DOHH2 (cell line): Measurements from ENCODE around the gene MAP4K1.

Source experiments
- H3F3A ChIP-seq: fragments of 200-600 bp; sonication (generic), shearing (Covaris generic); 2 replicates; pipeline ENCODE4 v1.6.0; 2016; ENCODE audit warnings: antibody characterized with exemption, mild to moderate bottlenecking; ENCODE audit not compliant: control insufficient read depth, insufficient read depth
- H3K27ac ChIP-seq: fragments of 200-600 bp; sonication (generic); 2 replicates; pipeline ENCODE4 v1.5.1; 2014; ENCODE audit warnings: low read depth, mild to moderate bottlenecking, low read length, moderate library complexity
- H3K27me3 ChIP-seq: fragments of 200-600 bp; sonication (generic); 2 replicates; pipeline ENCODE4 v1.6.1; 2014; ENCODE audit warnings: mild to moderate bottlenecking, low read length, mixed read lengths; ENCODE audit not compliant: control insufficient read depth
- H3K36me3 ChIP-seq: fragments of 200-600 bp; sonication (generic); 2 replicates; pipeline ENCODE4 v1.6.1; 2014; ENCODE audit warnings: mild to moderate bottlenecking, low read length, moderate library complexity, mixed read lengths; ENCODE audit not compliant: control insufficient read depth
- H3K4me1 ChIP-seq: fragments of 200-600 bp; sonication (generic); 2 replicates; pipeline ENCODE4 v1.6.1; 2014; ENCODE audit warnings: mild to moderate bottlenecking, low read length, mixed read lengths; ENCODE audit not compliant: control insufficient read depth
- H3K4me2 ChIP-seq: fragments of 200-600 bp; sonication (generic); 2 replicates; pipeline ENCODE4 v1.6.0; 2014; ENCODE audit warnings: mild to moderate bottlenecking, low read length, moderate library complexity
- H3K4me3 ChIP-seq: fragments of 200-600 bp; sonication (generic); 2 replicates; pipeline ENCODE4 v1.5.1; 2014; ENCODE audit warnings: mild to moderate bottlenecking, low read length, mixed read lengths
- H3K79me2 ChIP-seq: fragments of 200-600 bp; sonication (generic); 2 replicates; pipeline ENCODE4 v1.6.1; 2014; ENCODE audit warnings: mild to moderate bottlenecking, low read length, mixed read lengths; ENCODE audit not compliant: control insufficient read depth
- H3K9me2 ChIP-seq: fragments of 200-600 bp; sonication (generic); replicated peaks from 2 replicates; pipeline ENCODE4 v1.6.1; 2014; ENCODE audit warnings: mild to moderate bottlenecking, low read length, mixed read lengths; ENCODE audit not compliant: control insufficient read depth
- H3K9me3 ChIP-seq: fragments of 200-600 bp; sonication (generic); 2 replicates; pipeline ENCODE4 v1.6.1; 2014; ENCODE audit warnings: antibody characterized with exemption, low read length, mixed read lengths; ENCODE audit not compliant: control insufficient read depth, insufficient read depth
- H4K20me1 ChIP-seq: fragments of 200-600 bp; sonication (generic); 2 replicates; pipeline ENCODE4 v1.6.0; 2014; ENCODE audit warnings: low read depth, mild to moderate bottlenecking, antibody characterized with exemption, low read length, moderate library complexity; ENCODE audit not compliant: control insufficient read depth, insufficient read depth
- CTCF ChIP-seq: fragments of 200-600 bp; sonication (generic); IDR thresholded peaks from one replicate; pipeline ENCODE4 v1.5.1; 2014; ENCODE audit warnings: antibody characterized with exemption, mild to moderate bottlenecking, low read depth, low read length; ENCODE audit not compliant: poor library complexity, severe bottlenecking
- EZH2phosphoT487 ChIP-seq: fragments of 200-600 bp; sonication (generic); IDR thresholded peaks from 2 replicates; pipeline ENCODE4 v1.6.1; 2017; ENCODE audit warnings: borderline replicate concordance, mild to moderate bottlenecking, antibody characterized with exemption, low read length, moderate library complexity, mixed read lengths

MAP4K1 gene

GRCh38 chr19:38642176-38642575, 24.4 kb upstream of the MAP4K1 start:
- H3K4me3 ChIP-seq: no peak overlapping the region
- H3K27me3 ChIP-seq: no peaks in the 10 kb centered on the region
- no peak for TF ChIP-seq EZH2phosphoT487
- no peak for TF ChIP-seq CTCF
- H3K36me3 ChIP-seq: peaks cover under 1% of the 10 kb centered on the region; the same call in 1 of the 2 replicates
- 0 out of 2 replicates have a peak, but pooled peaks cover 3% of the 10 kb centered on the region for H3F3A ChIP-seq
- no peaks in the 10 kb centered on the region for H3K9me3 ChIP-seq
- peaks cover 18% of the 10 kb centered on the region for H3K4me1 ChIP-seq
- no peak overlapping the region for H3K4me2 ChIP-seq
- H3K79me2 ChIP-seq: no peaks in the 10 kb centered on the region
- H3K27ac ChIP-seq: no peak overlapping the region
- H3K9me2 ChIP-seq: no peaks in the 10 kb centered on the region
- H4K20me1 ChIP-seq: no peaks in the 10 kb centered on the region

GRCh38 chr19:38640368-38640767, 22.6 kb upstream of the MAP4K1 start:
- Histone ChIP-seq H3K9me3 (no peaks in the 10 kb centered on the region), H3K9me2 (no peaks in the 10 kb centered on the region), H3K4me2 (no peak overlapping the region), H3F3A (no peaks in the 10 kb centered on the region), H3K27ac (no peak overlapping the region), H3K36me3 (peaks cover 17% of the 10 kb centered on the region), H3K27me3 (no peaks in the 10 kb centered on the region), H4K20me1 (no peaks in the 10 kb centered on the region), H3K4me1 (peaks cover 29% of the 10 kb centered on the region), H3K79me2 (no peaks in the 10 kb centered on the region), H3K4me3 (no peak overlapping the region)
- TF ChIP-seq EZH2phosphoT487 (no peak), CTCF (no peak)

GRCh38 chr19:38639679-38640078, 21.9 kb upstream of the MAP4K1 start:
- Histone ChIP-seq H3K36me3 (peaks cover 24% of the 10 kb centered on the region), H3K9me3 (no peaks in the 10 kb centered on the region), H3K4me3 (no peak overlapping the region), H4K20me1 (no peaks in the 10 kb centered on the region), H3K9me2 (no peaks in the 10 kb centered on the region), H3K79me2 (no peaks in the 10 kb centered on the region), H3F3A (no peaks in the 10 kb centered on the region), H3K27ac (no peak overlapping the region), H3K4me1 (peaks cover 29% of the 10 kb centered on the region), H3K27me3 (no peaks in the 10 kb centered on the region), H3K4me2 (no peak overlapping the region)
- TF ChIP-seq EZH2phosphoT487: no peak
- no peak for TF ChIP-seq CTCF
